CD4-positive, alpha-beta T cell treated with Interleukin-6 for 4 hours (primary cell): ENCODE data around the gene STUB1.

Experiments
- DNase-seq: peaks from one replicate; pipeline ENCODE4 v3.0.0-alpha.2; 2020; ENCODE audit warnings: mixed read lengths

Gene STUB1

DNA sequence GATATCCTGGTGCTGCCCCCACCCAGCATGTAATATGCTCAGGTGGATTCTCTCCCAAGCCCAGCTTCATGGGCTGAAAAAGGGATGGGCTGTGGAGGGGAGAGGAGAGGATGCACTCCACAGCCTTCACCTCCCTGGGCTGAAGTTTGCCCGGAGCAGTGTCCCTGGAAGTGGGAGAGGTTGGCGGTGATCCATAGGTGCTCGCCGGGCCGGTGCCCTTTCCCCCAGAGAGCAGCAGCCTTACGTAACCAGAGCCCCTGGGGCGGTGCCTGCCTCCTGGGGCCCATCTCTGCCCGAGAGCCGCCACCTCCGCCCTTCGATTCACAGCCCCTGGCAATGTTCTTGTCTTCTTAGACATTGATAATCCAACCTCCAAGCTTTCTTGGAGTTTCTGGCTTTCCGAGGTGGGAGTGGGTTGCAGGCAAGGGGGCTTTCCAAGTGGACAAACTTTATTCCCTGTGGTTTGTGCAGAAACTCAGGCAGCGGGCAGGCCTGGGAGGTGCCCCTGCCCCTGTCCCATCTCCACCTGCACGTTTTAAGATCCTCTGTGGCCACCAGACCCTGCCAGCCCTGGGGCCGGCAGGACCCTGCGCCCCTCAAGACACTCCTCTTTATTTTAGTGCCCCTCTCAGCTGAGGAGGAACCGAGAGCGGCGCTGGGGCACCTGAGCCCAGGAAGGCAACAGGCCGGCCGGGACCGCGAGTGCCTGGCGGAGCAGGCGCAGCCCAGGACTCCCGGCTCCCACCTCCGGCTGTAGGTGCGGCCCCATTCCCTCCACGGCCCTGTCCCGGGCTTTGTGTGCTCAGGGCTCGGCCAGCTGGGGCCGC is 34.1 kb upstream of the STUB1 start:
- no peak for DNase-seq

- no peak for DNase-seq
Observed at GRCh38 chr16:646679-647172, 33.5 kb upstream of the STUB1 start.

DNA sequence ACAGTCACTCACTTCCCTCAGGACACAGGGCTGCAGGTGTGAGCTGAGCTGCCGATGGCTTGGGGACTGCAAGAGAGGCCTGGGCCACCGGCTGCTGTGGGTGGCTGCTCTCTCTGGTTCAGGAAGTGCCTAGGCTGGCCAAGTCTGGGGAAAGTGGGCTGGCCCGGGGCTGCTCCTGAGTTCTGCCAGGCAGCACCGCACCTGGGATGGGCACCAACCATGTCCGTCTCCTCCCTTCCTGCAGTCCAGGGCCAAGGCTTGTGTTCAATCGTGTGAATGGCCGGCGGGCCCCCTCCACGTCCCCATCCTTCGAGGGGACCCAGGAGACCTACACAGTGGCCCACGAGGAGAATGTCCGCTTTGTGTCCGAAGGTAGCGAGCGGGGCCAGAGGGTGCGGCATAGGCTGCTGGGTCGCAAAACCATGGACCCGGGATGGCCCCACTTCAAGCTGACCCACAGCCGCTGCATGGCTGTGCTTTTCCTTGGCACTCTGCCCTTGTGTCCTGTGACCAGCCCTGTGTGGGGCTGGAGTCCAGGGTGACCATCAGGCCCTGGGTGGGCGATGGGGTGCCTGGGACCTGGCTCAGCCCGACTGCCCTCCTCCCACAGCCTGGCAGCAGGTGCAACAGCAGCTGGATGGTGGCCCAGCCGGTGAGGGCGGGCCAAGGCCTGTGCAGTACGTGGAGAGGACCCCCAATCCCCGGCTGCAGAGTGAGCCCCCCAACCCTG is 32.9 kb upstream of the STUB1 start:
- no peak for DNase-seq

- DNase-seq: peak; percentile 37
Observed at GRCh38 chr16:648071-648780, 32.0 kb upstream of the STUB1 start.

- DNase-seq: peak; percentile 94
Observed at GRCh38 chr16:648781-649589, 31.2 kb upstream of the STUB1 start, which contains the start of gene WDR90. TSS of gene WDR90 (plus strand) at chr16:649365. CDS start at chr16:649417, 52 bp downstream.

DNA sequence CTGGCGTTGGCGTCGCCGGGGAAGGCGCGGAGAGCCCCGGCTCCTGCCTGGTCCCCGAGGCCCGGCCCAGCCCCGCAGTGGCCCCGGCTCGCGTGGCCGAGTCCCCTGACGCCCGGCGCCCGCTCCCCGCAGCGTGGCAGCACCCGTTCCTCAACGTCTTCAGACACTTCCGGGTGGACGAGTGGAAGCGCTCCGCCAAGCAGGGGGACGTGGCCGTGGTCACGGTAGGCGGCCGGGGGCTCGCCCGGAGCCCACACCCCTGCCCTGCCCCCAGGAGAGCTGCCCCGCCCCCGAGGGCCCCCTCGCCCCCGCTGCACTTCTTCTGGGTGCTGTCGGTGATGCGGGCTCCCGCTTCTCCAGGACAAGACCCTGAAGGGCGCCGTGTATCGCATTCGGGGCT is 30.6 kb upstream of the STUB1 start:
- DNase-seq: no peak

GRCh38 chr16:651844-652243 is 28.4 kb upstream of the STUB1 start:
- no peak for DNase-seq

DNA sequence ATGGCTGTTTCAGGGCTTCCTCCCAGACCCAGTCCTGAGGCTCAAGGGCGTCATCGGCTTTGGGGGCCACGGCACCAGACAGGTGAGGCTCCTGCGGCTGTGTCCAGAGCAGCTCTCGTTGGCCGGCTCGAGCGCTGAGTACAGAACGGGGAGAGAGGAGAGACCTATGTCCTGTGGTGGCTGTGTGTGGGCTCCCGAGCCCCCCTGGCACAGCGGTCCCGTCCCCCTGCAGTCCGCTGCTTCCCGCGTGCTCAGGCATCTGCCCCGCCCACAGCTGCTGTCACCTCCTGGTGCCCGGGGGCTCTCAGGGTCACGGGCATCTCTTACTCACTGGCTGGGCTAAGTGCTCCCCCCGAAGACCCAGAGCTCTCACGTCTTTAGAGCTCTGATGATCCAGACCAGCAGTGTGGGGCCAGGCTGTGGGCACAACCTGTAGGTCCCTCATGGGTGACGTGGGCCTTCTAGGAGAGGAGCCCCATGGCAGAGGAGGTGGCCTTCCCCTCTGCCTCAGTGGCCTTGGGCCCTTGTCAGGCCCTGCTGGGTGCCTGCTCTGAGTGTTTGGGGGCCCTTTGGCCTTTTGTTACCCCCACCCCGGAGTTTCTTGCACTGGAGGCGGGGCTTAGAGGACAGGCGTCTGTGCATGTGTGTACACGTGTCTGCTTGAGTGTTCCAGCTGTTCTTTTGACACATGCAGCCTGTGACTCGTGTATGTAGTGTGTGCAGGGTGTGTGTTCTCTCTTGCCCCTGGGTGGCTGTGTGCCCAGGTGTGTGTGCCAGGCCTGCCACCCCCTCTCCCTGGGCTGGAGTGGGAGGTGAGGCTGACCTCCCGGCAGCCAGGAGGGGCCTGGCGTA is 27.5 kb upstream of the STUB1 start:
- no peak for DNase-seq

- no peak for DNase-seq
Observed at GRCh38 chr16:654034-654433, 26.2 kb upstream of the STUB1 start.

GRCh38 chr16:657487-657886 is 22.7 kb upstream of the STUB1 start:
- DNase-seq: no peak

- no peak for DNase-seq
Observed at GRCh38 chr16:658679-659571, 21.3 kb upstream of the STUB1 start.

DNA sequence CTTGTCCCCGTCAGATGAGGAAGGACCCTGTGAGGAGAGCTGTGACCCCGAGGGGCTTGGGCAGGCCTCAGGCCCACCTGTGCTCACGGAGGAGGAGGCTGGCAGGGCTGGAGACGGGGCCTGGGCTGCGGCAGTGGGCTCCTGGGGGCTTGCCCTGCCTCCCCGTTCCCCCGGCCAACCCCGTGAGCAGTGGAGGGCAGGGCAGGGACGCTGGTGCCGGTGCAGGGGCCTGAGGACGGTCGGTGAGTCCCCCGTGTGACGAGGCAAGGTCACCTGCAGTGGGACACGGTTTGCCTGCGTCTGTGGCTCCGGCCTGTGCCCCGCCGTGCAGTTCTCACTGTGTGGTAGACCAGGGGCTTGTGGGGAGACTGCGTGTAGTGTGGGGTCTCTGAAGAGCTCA is 20.6 kb upstream of the STUB1 start:
- no peak for DNase-seq

DNA sequence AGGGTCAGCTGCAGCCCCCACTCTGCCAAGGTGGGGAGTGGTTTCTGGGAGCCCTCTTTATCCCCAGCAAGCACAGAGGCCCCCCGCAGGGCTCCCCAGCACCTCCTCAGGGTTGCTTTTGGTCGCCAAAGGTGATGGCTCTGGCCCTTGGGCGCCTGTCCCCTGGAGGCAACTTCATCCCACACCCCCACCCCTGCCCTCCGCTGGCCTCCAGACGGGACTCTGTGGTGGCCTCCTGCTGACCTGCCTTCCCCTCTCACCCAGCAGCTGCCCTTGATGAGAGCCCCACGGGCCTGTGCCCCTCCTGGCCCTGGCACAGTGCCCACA is 20.1 kb upstream of the STUB1 start:
- DNase-seq: no peak

DNA sequence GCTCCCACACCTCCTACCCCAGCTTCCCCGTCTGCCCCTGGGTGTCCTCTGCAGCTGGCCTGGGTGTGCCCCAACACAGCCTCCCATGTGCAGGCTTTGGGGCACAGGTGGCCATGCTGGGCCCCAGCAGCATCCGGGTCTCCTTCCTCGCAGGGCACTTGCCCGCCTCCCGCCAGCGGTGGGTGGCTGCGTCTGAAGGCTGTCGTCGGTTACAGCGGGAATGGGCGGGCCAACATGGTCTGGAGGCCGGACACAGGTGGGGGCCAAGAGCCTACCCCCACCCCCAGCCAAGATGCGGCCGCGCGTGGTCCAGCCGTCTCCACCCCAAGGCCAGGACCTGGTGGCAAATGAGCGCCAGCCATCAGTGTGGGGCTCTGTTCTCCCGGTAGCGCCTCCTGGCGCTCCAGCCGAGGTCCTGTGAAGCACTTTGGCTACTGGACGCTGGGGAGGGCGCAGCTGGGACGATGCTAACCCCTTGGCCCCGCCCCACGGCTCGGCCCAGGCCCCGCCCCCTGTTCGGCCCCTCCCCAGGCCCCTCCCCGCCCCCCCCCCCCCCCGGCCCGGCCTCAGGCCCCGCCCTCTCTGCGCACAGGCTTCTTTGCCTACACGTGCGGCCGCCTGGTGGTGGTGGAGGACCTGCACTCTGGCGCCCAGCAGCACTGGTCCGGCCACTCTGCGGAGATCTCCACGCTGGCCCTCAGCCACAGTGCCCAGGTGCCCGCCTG is 19.6 kb upstream of the STUB1 start:
- peak; percentile 80 for DNase-seq

- DNase-seq: no peak
Observed at GRCh38 chr16:661184-661821, 18.9 kb upstream of the STUB1 start.

DNA sequence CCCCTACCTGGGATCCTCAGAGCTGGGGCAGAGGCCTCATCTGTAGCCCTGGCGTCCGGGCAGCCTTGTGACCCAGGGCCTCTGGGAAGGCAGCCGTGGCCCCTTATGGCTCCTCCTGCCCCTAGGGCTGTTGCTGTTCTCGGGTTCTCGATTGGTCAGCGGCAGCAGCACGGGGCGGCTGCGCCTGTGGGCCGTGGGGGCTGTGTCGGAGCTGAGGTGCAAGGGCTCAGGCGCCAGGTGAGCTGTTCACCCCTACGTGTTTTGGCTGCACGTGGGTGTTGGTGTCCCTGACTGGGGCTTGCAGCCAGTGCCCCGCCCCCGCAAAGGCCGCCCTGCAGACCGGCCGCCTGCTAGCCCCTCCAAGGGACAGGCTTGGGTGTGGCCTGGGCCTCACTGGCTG is 18.1 kb upstream of the STUB1 start:
- no peak for DNase-seq

- DNase-seq: no peak
Observed at GRCh38 chr16:662597-662996, 17.6 kb upstream of the STUB1 start.

GRCh38 chr16:666572-666971 is 13.6 kb upstream of the STUB1 start:
- no peak for DNase-seq

DNA sequence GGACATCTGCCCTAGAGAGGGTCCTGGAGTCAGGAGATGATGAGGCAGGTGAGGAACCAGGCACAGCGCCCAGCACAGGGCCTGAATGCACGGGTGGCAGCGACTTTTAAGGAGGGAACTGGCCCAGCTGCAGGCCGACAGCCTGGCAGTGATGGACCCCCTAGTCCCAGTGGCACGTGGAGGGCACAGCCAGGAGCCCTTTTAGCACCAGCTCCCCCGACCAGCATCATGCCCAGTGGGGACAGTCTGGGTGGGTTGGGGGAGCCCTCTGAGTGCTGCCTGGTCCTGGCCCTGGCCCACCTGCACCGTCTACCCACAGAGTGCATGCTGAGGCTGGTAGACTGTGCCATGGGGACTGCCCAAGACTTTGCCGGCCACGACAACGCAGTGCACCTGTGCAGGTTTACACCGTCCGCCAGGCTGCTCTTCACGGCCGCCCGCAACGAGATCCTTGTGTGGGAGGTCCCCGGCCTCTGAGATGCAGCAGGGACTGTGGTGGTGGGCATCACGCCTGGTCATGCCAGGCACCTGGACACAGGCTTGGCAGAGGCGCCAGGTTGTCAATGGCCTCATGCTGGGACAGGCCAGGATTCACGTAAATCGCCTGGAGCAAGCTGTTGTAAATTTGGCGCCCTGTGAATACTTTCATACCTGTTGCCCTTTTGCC is 13.0 kb upstream of the STUB1 start:
- no peak for DNase-seq
